Esophagus squamous epithelium (tissue), 5 donors: Measurements from ENCODE around the gene CNTLN. TPM values are rescaled to one million over a fixed set of nuclear protein-coding genes. Genes with fewer than 3 reads are reported as not detected.

Experiments used
- DNase-seq: peaks from one replicate; lab custom pipeline; 2025; lab: John Stamatoyannopoulos, UW
- H3K27ac ChIP-seq, 4 donors: fragments of 200-600 bp; sonication (generic); one replicate each; pipeline ENCODE4 v1.5.1; 2016 to 2019; ENCODE audit warnings: mild to moderate bottlenecking in 1 of 4
- H3K27me3 ChIP-seq, 4 donors: fragments of 200-600 bp; sonication (generic); 1 replicate in 3 of 4; 2 replicates in 1 of 4; pipeline versions ENCODE4 v1.5.1 to v1.6.0; 2017 to 2021; ENCODE audit warnings: antibody characterized with exemption in 1 of 4
- H3K36me3 ChIP-seq, 3 donors: fragments of 200-600 bp; sonication (generic); one replicate each; pipeline ENCODE4 v1.5.1; 2016 to 2019
- H3K4me1 ChIP-seq, 3 donors: fragments of 200-600 bp; sonication (generic); one replicate each; pipeline ENCODE4 v1.5.1; 2017 to 2019
- H3K4me3 ChIP-seq, 4 donors: fragments of 200-600 bp; sonication (generic); 1 replicate in 3 of 4; 2 replicates in 1 of 4; pipeline ENCODE4 v1.5.1; 2016 to 2019; ENCODE audit warnings: mild to moderate bottlenecking in 2 of 4, moderate library complexity in 1 of 4
- H3K9me3 ChIP-seq, 3 donors: fragments of 200-600 bp; sonication (generic); one replicate each; pipeline ENCODE4 v1.5.1; 2016 to 2019
- CTCF ChIP-seq, 6 experiments: fragments of 450-650 bp in 4 of 6; fragments of 200-600 bp in 2 of 6; sonication (generic) in 2 of 6; IDR thresholded peaks; one replicate each; pipeline ENCODE4 v1.5.1; 2016 to 2019; ENCODE audit warnings: antibody characterized with exemption in 6 of 6, mild to moderate bottlenecking in 4 of 6, moderate library complexity in 4 of 6
- POLR2A ChIP-seq, 4 donors: fragments of 450-650 bp; IDR thresholded peaks; one replicate each; pipeline ENCODE4 v1.6.1; 2017; ENCODE audit warnings: antibody characterized with exemption in 4 of 4, mild to moderate bottlenecking in 4 of 4, moderate library complexity in 3 of 4
- WGBS, 2 donors: methylation state at CpG; one replicate each; pipeline ENCODE4 v1.1.5; 2018; 5-methylcytosine and 5-hydroxymethylcytosine counted together
- intact Hi-C: fragments of 100-400 bp; cut with DNase I; formaldehyde crosslinking; loops from one replicate; pipeline ENCODE4 v1.15.0; 2022
- total RNA-seq, 4 donors: library from RNA; depleted of rRNA; stranded (reverse); fragments of >200 nt; gene quantifications; one replicate each; pipeline ENCODE4 v1.1.0, GENCODE V29; 2016
- donor health status: DM: yes; HTN: yes; CAD: no.

The CNTLN gene
- total RNA-seq, 4 donors from 2014 or later, result 0.80 to 8.2 (median 5.1) TPM

GRCh38 chr9:17185481-17186029 lies 50.7 kb downstream of the CNTLN start:
- 45 to 74% methylated on average over 1 to 3 of the region's 3 CpGs for WGBS, 2 donors
- Histone ChIP-seq H3K4me3 (no peak overlapping the region), H3K4me1 (no peaks in the 10 kb centered on the region), H3K27me3 (no peaks in the 10 kb centered on the region), H3K9me3 (no peaks in the 10 kb centered on the region), H3K36me3 (no peaks in the 10 kb centered on the region), H3K27ac (no peak overlapping the region)
- no peak for DNase-seq
- TF ChIP-seq POLR2A (IDR thresholded peaks at IDR 0.05) (no peak), CTCF (IDR thresholded peaks at IDR 0.05) (no peak)
- intact Hi-C loops, result no loop called here

- no peak for TF ChIP-seq CTCF (IDR thresholded peaks at IDR 0.05)
- no peak for TF ChIP-seq POLR2A (IDR thresholded peaks at IDR 0.05)
- no peaks in the 10 kb centered on the region for H3K4me1 ChIP-seq
- intact Hi-C loops, result no loop called here
- no peaks in the 10 kb centered on the region for H3K9me3 ChIP-seq
- no peaks in the 10 kb centered on the region for H3K36me3 ChIP-seq
- H3K27me3 ChIP-seq, result no peaks in the 10 kb centered on the region
- no peak for DNase-seq
- no peak overlapping the region for H3K4me3 ChIP-seq
- no peak overlapping the region for H3K27ac ChIP-seq
Measured at GRCh38 chr9:17191082-17191481, 56.2 kb downstream of the CNTLN start.

GRCh38 chr9:17204611-17205152 lies 69.8 kb downstream of the CNTLN start:
- Histone ChIP-seq H3K36me3 (no peaks in the 10 kb centered on the region), H3K9me3 (peaks cover 0 to 6% (median 5%) of the 10 kb centered on the region in 3 donors), H3K4me1 (no peaks in the 10 kb centered on the region), H3K27ac (no peak overlapping the region), H3K4me3 (no peak overlapping the region), H3K27me3 (no peaks in the 10 kb centered on the region)
- 87 to 100% methylated on average over 2 to 7 of the region's 8 CpGs for WGBS, 2 donors
- DNase-seq, result no peak
- TF ChIP-seq CTCF (IDR thresholded peaks at IDR 0.05) (no peak), POLR2A (IDR thresholded peaks at IDR 0.05) (no peak)
- intact Hi-C loops, result no loop called here

GRCh38 chr9:17216011-17216410 lies 81.2 kb downstream of the CNTLN start:
- no peak for DNase-seq
- TF ChIP-seq POLR2A (IDR thresholded peaks at IDR 0.05), result no peak
- no peak for TF ChIP-seq CTCF (IDR thresholded peaks at IDR 0.05)
- WGBS, 2 donors, result 11 to 48% methylated on average over 3 of the region's 3 CpGs
- Histone ChIP-seq H3K27me3 (no peaks in the 10 kb centered on the region), H3K36me3 (no peaks in the 10 kb centered on the region), H3K4me1 (no peaks in the 10 kb centered on the region), H3K4me3 (no peak overlapping the region), H3K9me3 (no peaks in the 10 kb centered on the region), H3K27ac (no peak overlapping the region)
- intact Hi-C loops, result no loop called here

GRCh38 chr9:17216646-17217045 lies 81.8 kb downstream of the CNTLN start:
- WGBS, 2 donors, result 76 to 83% methylated on average over 1 to 2 of the region's 2 CpGs
- Histone ChIP-seq H3K27me3 (no peaks in the 10 kb centered on the region), H3K27ac (no peak overlapping the region), H3K4me1 (no peaks in the 10 kb centered on the region), H3K9me3 (no peaks in the 10 kb centered on the region), H3K36me3 (no peaks in the 10 kb centered on the region), H3K4me3 (no peak overlapping the region)
- DNase-seq, result no peak
- TF ChIP-seq POLR2A (IDR thresholded peaks at IDR 0.05), result no peak
- no peak for TF ChIP-seq CTCF (IDR thresholded peaks at IDR 0.05)
- intact Hi-C loops, result no loop called here
